Endothelial cell of umbilical vein (primary cell): ENCODE results near the gene TXNDC17. TPM values are rescaled to one million over a fixed set of nuclear protein-coding genes. Genes with fewer than 3 reads are reported as not detected.

ENCODE experiments used
- BruUV-seq: library from RNA; stranded (reverse); fragments of 400-500 nt; replicated peaks from 2 replicates; lab custom pipeline; 2021; lab: Mats Ljungman, UMichigan
- CTCF ChIA-PET: fragments of 300-600, 350-600 bp; sonication (Branson Sonifier 250); formaldehyde crosslinking; loops from one replicate; lab custom pipeline; 2021; ENCODE audit warnings: antibody characterized with exemption, inconsistent platforms; lab: Charles Lee
- POLR2A ChIA-PET: fragments of 300-600, 350-600 bp; sonication (Branson Sonifier 250); formaldehyde crosslinking; loops from one replicate; lab custom pipeline; 2021; ENCODE audit warnings: antibody characterized with exemption, inconsistent platforms; lab: Charles Lee
- DNase-seq: peaks from one replicate; pipeline ENCODE4 v3.0.0-alpha.2; 2011; ENCODE audit warnings: low read depth, low spot score
- FAIRE-seq: peaks from 2 replicates; lab custom pipeline; 2011; peaks lifted over from hg19 to GRCh38; lab: Jason Lieb, UNC
- H2AFZ ChIP-seq: 2 replicates; pipeline ENCODE4 v1.6.0; 2012; ENCODE audit warnings: low read depth, low read length, control low read depth, inconsistent platforms
- H3K27ac ChIP-seq: 2 replicates; pipeline ENCODE4 v1.5.1; 2011; ENCODE audit warnings: low read depth, mild to moderate bottlenecking, control low read depth, low read length, moderate library complexity; ENCODE audit not compliant: insufficient read depth
- H3K27me3 ChIP-seq, 2 experiments: 2 replicates each; pipeline versions ENCODE4 v1.6.0 to v1.6.1; 2011; ENCODE audit warnings: low read length in 2 of 2, mixed read lengths in 1 of 2; ENCODE audit not compliant: control insufficient read depth in 2 of 2, insufficient read depth in 2 of 2
- H3K36me3 ChIP-seq, 2 experiments: 2 replicates in 1 of 2; 3 replicates in 1 of 2; pipeline ENCODE4 v1.5.1; 2011; ENCODE audit warnings: low read length in 2 of 2, mild to moderate bottlenecking in 1 of 2, moderate library complexity in 1 of 2; ENCODE audit not compliant: control insufficient read depth in 2 of 2, insufficient read depth in 2 of 2; ENCODE audit errors: extremely low read depth in 1 of 2
- H3K4me1 ChIP-seq: 3 replicates; pipeline ENCODE4 v1.5.1; 2011; ENCODE audit warnings: mild to moderate bottlenecking, low read length; ENCODE audit not compliant: control insufficient read depth, insufficient read depth; ENCODE audit errors: extremely low read depth
- H3K4me2 ChIP-seq: 2 replicates; pipeline ENCODE4 v1.6.1; 2011; ENCODE audit warnings: low read length, control low read depth, mixed read lengths; ENCODE audit not compliant: insufficient read depth
- H3K4me3 ChIP-seq, 3 experiments: fragments of 200-600 bp in 1 of 3; sonication (generic), shearing (Covaris generic) in 1 of 3; replicated peaks in 1 of 3; 2 replicates each; pipeline ENCODE4 v1.5.1; 2011 to 2016; ENCODE audit warnings: control low read depth in 3 of 3, low read length in 3 of 3, mild to moderate bottlenecking in 2 of 3, inconsistent platforms in 1 of 3, low read depth in 1 of 3, moderate library complexity in 1 of 3; ENCODE audit not compliant: insufficient read depth in 1 of 3
- H3K79me2 ChIP-seq: 2 replicates; pipeline ENCODE4 v1.6.0; 2012; ENCODE audit warnings: low read length, inconsistent platforms; ENCODE audit not compliant: control insufficient read depth, insufficient read depth
- H3K9ac ChIP-seq: replicated peaks from 2 replicates; pipeline ENCODE3; 2011; ENCODE audit warnings: low read length, control low read depth; ENCODE audit not compliant: insufficient read depth; ENCODE audit errors: extremely low read depth
- H3K9me1 ChIP-seq: replicated peaks from 3 replicates; pipeline ENCODE4 v1.6.0; 2011; ENCODE audit warnings: mild to moderate bottlenecking, low read length; ENCODE audit not compliant: control insufficient read depth, insufficient read depth; ENCODE audit errors: extremely low read depth
- H3K9me3 ChIP-seq: replicated peaks from 2 replicates; pipeline ENCODE4 v1.5.1; 2012; ENCODE audit warnings: low read length, inconsistent platforms; ENCODE audit not compliant: control insufficient read depth, insufficient read depth
- H4K20me1 ChIP-seq: replicated peaks from 2 replicates; pipeline ENCODE3; 2011; ENCODE audit warnings: mild to moderate bottlenecking, low read length; ENCODE audit not compliant: control insufficient read depth, insufficient read depth; ENCODE audit errors: extremely low read depth
- EZH2 ChIP-seq: IDR thresholded peaks from 2 replicates; pipeline ENCODE4 v1.6.1; 2012; ENCODE audit warnings: borderline replicate concordance, low read depth, mild to moderate bottlenecking, moderate library complexity, low read length, inconsistent platforms; ENCODE audit not compliant: severe bottlenecking
- FOS ChIP-seq: IDR thresholded peaks from 2 replicates; pipeline ENCODE4 v1.6.1; 2011; ENCODE audit warnings: mild to moderate bottlenecking, low read length, moderate library complexity, borderline replicate concordance; ENCODE audit not compliant: insufficient read depth
- GATA2 ChIP-seq: IDR thresholded peaks from 2 replicates; pipeline ENCODE4 v1.7.0; 2011; ENCODE audit warnings: low read depth, mild to moderate bottlenecking, moderate library complexity, mixed read lengths, low read length; ENCODE audit not compliant: insufficient read length, insufficient read depth
- JUN ChIP-seq: IDR thresholded peaks from 2 replicates; pipeline ENCODE4 v1.6.1; 2011; ENCODE audit warnings: borderline replicate concordance, low read depth; ENCODE audit not compliant: insufficient read length, insufficient read depth
- MAX ChIP-seq: IDR thresholded peaks from 2 replicates; pipeline ENCODE4 v1.6.1; 2011; ENCODE audit not compliant: insufficient read depth, insufficient read length
- MYC ChIP-seq: IDR thresholded peaks from one replicate; pipeline ENCODE4 v1.6.1; 2011; ENCODE audit warnings: mild to moderate bottlenecking, low read depth, low read length
- POLR2A ChIP-seq: IDR thresholded peaks from 2 replicates; pipeline ENCODE4 v1.6.1; 2012; ENCODE audit warnings: low read depth, mild to moderate bottlenecking, control low read depth, low read length
- POLR2AphosphoS5 ChIP-seq: IDR thresholded peaks from 2 replicates; pipeline ENCODE4 v1.6.1; 2012; ENCODE audit warnings: low read depth, mild to moderate bottlenecking, control low read depth, low read length, moderate library complexity; ENCODE audit not compliant: insufficient read depth
- dilution Hi-C: fragments of 300-500 bp; cut with MboI; formaldehyde crosslinking; loops from one replicate; pipeline ENCODE4 v1.15.0; 2019; ENCODE audit warnings: low sequenced_read_pairs; ENCODE audit not compliant: extremely low pct_ligation_motif_present
- intact Hi-C: fragments of 100-400 bp; cut with micrococcal nuclease; formaldehyde crosslinking; loops from one replicate; pipeline ENCODE4 v1.10.0; 2022
- polyA plus RNA-seq, 4 experiments: library from polyadenylated mRNA; depleted of rRNA in 3 of 4; stranded (reverse) in 3 of 4; unstranded in 1 of 4; fragments of >200 nt; gene quantifications; 2 replicates each; pipeline versions ENCODE4 v1.2.1 to v1.2.3, GENCODE V29; 2011 to 2012; ENCODE audit warnings: missing spikeins in 1 of 4
- total RNA-seq: library from RNA; stranded (reverse); gene quantifications from 2 replicates; pipeline ENCODE4 v1.2.3, GENCODE V29; 2021
- TF ChIP-seq, protein P1 (sequence below), 2 donors: IDR thresholded peaks; 1 replicate in 1 of 2; 2 replicates in 1 of 2; pipeline ENCODE4 v1.5.1; 2011; ENCODE audit warnings: low read length in 2 of 2, mild to moderate bottlenecking in 2 of 2, moderate library complexity in 2 of 2, control low read depth in 1 of 2, inconsistent platforms in 1 of 2, low read depth in 1 of 2; ENCODE audit not compliant: insufficient read depth in 1 of 2; ENCODE audit errors: extremely low read depth in 1 of 2

The TXNDC17 gene
- total and polyA plus RNA-seq, 2 donors (not counting 3 experiments of a cell fraction or from before 2014, with no cell fraction given), result 101 to 297 TPM

GRCh38 chr17:6602141-6602540, 38.7 kb upstream of the TXNDC17 start:
- no TSS peak for BruUV-seq
- H3K4me1 ChIP-seq, result no peaks in the 10 kb centered on the region
- H4K20me1 ChIP-seq, result no peaks in the 10 kb centered on the region
- H3K4me3 ChIP-seq, result no peak overlapping the region
- H2AFZ ChIP-seq, result no peak overlapping the region
- H3K9ac ChIP-seq, result no peak overlapping the region
- no peak overlapping the region for H3K4me2 ChIP-seq
- TF ChIP-seq, protein P1, sequence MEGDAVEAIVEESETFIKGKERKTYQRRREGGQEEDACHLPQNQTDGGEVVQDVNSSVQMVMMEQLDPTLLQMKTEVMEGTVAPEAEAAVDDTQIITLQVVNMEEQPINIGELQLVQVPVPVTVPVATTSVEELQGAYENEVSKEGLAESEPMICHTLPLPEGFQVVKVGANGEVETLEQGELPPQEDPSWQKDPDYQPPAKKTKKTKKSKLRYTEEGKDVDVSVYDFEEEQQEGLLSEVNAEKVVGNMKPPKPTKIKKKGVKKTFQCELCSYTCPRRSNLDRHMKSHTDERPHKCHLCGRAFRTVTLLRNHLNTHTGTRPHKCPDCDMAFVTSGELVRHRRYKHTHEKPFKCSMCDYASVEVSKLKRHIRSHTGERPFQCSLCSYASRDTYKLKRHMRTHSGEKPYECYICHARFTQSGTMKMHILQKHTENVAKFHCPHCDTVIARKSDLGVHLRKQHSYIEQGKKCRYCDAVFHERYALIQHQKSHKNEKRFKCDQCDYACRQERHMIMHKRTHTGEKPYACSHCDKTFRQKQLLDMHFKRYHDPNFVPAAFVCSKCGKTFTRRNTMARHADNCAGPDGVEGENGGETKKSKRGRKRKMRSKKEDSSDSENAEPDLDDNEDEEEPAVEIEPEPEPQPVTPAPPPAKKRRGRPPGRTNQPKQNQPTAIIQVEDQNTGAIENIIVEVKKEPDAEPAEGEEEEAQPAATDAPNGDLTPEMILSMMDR (IDR thresholded peaks at IDR 0.05; ENCODE audit: extremely low read depth in 1 of 2, insufficient read depth in 1 of 2, low read depth in 1 of 2, low read length in 2 of 2), result no peak
- TF ChIP-seq EZH2 (no peak), MYC (no peak), POLR2A (no peak), MAX (no peak), JUN (no peak), FOS (no peak), POLR2AphosphoS5 (no peak), GATA2 (no peak)
- H3K9me1 ChIP-seq, result no peaks in the 10 kb centered on the region
- intact Hi-C loops, result no loop called here
- dilution Hi-C loops, result no loop called here
- H3K9me3 ChIP-seq, result no peaks in the 10 kb centered on the region
- no peaks in the 10 kb centered on the region for H3K79me2 ChIP-seq
- no peak for DNase-seq
- POLR2A ChIA-PET, result no interaction called here
- H3K36me3 ChIP-seq, result peaks cover 11 to 23% of the 10 kb centered on the region in 2 experiments
- CTCF ChIA-PET, result no interaction called here
- no peak for FAIRE-seq
- no peaks in the 10 kb centered on the region for H3K27me3 ChIP-seq
- no peak overlapping the region for H3K27ac ChIP-seq
